Neural cell (in vitro differentiated cells): ENCODE results near the gene ZNF285.

Experiments used
- EP300 ChIP-seq: fragments of 450-650 bp; conservative IDR thresholded peaks from 2 replicates; pipeline ENCODE4 v1.6.1; 2014; ENCODE audit warnings: antibody characterized with exemption, mild to moderate bottlenecking, moderate library complexity; ENCODE audit not compliant: poor library complexity, severe bottlenecking
- POLR2AphosphoS5 ChIP-seq: IDR thresholded peaks from 2 replicates; pipeline ENCODE4 v1.6.1; 2012
- SMC3 ChIP-seq: fragments of 450-650 bp; conservative IDR thresholded peaks from 2 replicates; pipeline ENCODE4 v1.6.1; 2014; ENCODE audit warnings: antibody characterized with exemption, mild to moderate bottlenecking, moderate library complexity; ENCODE audit not compliant: poor library complexity
- TF ChIP-seq, protein P1 (sequence below): fragments of 450-650 bp; IDR thresholded peaks from 2 replicates; pipeline ENCODE4 v1.5.1; 2014; ENCODE audit warnings: antibody characterized with exemption, mild to moderate bottlenecking, moderate library complexity; ENCODE audit not compliant: poor library complexity, severe bottlenecking

DNA sequence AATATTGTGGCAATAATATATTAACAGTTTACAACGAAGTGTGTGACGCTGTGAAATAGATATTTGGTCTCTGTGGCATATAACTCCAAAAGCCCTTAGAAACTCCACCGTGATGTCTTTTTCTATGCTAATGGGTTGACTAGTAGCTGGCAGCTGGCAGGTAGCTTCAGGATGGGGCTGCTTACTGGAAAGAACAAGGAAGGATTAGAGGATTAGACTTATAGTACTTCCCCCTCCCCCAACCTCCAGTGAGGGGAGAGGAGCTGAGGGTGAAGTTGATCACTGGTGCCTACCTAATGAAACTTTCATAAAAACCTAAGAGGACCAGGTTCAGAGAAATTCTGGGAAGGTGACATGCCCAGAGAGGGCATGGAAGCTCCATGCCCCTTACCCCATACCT lies 37.0 kb upstream of the ZNF285 start:
- TF ChIP-seq SMC3 (no peak), EP300 (no peak), POLR2AphosphoS5 (no peak)
- TF ChIP-seq, protein P1, sequence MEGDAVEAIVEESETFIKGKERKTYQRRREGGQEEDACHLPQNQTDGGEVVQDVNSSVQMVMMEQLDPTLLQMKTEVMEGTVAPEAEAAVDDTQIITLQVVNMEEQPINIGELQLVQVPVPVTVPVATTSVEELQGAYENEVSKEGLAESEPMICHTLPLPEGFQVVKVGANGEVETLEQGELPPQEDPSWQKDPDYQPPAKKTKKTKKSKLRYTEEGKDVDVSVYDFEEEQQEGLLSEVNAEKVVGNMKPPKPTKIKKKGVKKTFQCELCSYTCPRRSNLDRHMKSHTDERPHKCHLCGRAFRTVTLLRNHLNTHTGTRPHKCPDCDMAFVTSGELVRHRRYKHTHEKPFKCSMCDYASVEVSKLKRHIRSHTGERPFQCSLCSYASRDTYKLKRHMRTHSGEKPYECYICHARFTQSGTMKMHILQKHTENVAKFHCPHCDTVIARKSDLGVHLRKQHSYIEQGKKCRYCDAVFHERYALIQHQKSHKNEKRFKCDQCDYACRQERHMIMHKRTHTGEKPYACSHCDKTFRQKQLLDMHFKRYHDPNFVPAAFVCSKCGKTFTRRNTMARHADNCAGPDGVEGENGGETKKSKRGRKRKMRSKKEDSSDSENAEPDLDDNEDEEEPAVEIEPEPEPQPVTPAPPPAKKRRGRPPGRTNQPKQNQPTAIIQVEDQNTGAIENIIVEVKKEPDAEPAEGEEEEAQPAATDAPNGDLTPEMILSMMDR: no peak
